ENCODE results near the gene CYP2W1. TPM values are rescaled to one million over a fixed set of nuclear protein-coding genes. Genes with fewer than 3 reads are reported as not detected.

CYP2W1 gene
- total and polyA plus RNA-seq, 10 of the 15 experiments (the other 5 are each of a cell fraction or from before 2014, with no cell fraction given) = not detected

DNA sequence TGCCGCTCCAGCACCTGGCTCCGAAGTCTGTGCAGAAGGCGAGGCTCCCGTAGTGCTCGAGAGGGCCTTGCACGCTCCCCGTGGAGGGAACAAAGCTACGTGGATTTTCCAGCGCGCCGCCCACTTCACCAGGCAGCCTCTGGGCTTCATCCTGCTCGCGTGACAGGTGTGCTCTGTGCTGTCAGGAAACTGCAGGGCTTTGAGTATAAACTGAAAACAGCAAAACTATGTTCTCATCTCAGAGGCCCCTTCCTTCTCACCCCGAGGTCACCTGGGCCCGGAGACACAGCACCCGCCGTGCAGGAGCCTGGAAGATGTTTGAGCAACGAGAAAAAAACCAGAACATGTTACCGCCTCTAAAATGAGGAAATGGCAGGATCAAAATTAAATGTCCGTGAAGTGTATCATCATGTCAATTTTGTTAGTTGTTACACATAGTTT, 43.8 kb downstream of the CYP2W1 start:
- ChIA-PET CTCF (interaction anchor here (0.9 to 6.7 kb wide), 5 partner anchors 18 to 59 kb away, joined by 3 to 85 read pairs (median 31); partner anchors contain the start of gene GPR146), SMC1A (ENCODE audit: uncharacterized antibody, unreplicated experiment) (interaction anchor here (1.1 to 9.0 kb wide), 7 partner anchors 18 to 110 kb away, joined by 3 to 71 read pairs (median 10); partner anchors contain the start of gene GPR146), RAD21 (ENCODE audit: unreplicated experiment) (interaction anchor here (1.1 to 6.6 kb wide), 6 partner anchors 17 to 59 kb away, joined by 3 to 59 read pairs (median 14); partner anchors contain the start of gene GPR146), POLR2A (interaction anchor here (1.0 to 5.3 kb wide), 5 partner anchors 16 to 49 kb away, joined by 3 to 40 read pairs (median 21); partner anchors contain the start of gene GPR146)
- Histone ChIP-seq H3K4me1 (ENCODE audit: control insufficient read depth, insufficient read depth, low read length) (peaks cover 45% of the 10 kb centered on the region), H3K9me3 (replicated peaks; ENCODE audit: control insufficient read depth, insufficient read depth, low read length) (no peaks in the 10 kb centered on the region; the same call in 2 of the 3 replicates), H3K4me3 (peak overlapping the region; percentile 99), H3K36me3 (ENCODE audit: control insufficient read depth in 2 of 2, insufficient read depth in 2 of 2, low read length in 1 of 2) (peaks cover 0 to 5% of the 10 kb centered on the region in 2 experiments; a peak in 3 of 4 replicates), H3K4me2 (ENCODE audit: control insufficient read depth, insufficient read depth) (peak overlapping the region; percentile 96), H2AFZ (ENCODE audit: control insufficient read depth, low read depth, low read length) (no peak overlapping the region), H3K27ac (ENCODE audit: control insufficient read depth, insufficient read depth) (peak overlapping the region; percentile 95), H4K20me1 (ENCODE audit: control insufficient read depth, insufficient read depth) (no peaks in the 10 kb centered on the region), H3K27me3 (replicated peaks in 1 of 2; ENCODE audit: control insufficient read depth in 2 of 2, insufficient read depth in 2 of 2, low read length in 1 of 2) (no peaks in the 10 kb centered on the region), H3K9ac (ENCODE audit: control insufficient read depth, insufficient read depth, low read length) (peak overlapping the region; percentile 83), H3K79me2 (ENCODE audit: control insufficient read depth, insufficient read depth, low read length) (peaks cover 75% of the 10 kb centered on the region)
- FAIRE-seq (peak; percentile 61), ATAC-seq (no peak), DNase-seq (ENCODE audit: low read depth, low spot score) (no peak)
- no TSS peak for BruUV-seq (replicated peaks)
- WGBS (ENCODE audit: insufficient coverage, insufficient replicate concordance, low lambda C conversion rate, missing lambda C conversion rate) = 77% methylated on average over 20 of the region's 20 CpGs
- intact Hi-C loops (cut with micrococcal nuclease; ENCODE audit: unreplicated experiment) = no loop called here
- in situ Hi-C loops (cut with MboI) = loop anchor here (5.0 kb wide), 1 partner anchor 36 kb away; no protein-coding TSS in a partner anchor
- peak; percentile 39; the same call in 1 of the 2 replicates for TF ChIP-seq NR2F1 (conservative IDR thresholded peaks at IDR 0.05)
- no peak for TF ChIP-seq SUZ12 (IDR thresholded peaks at IDR 0.05; ENCODE audit: unreplicated experiment)
- TF ChIP-seq CBX5 (IDR thresholded peaks at IDR 0.05; ENCODE audit: low read depth) = no peak
- TF ChIP-seq SIN3A (IDR thresholded peaks at IDR 0.05; ENCODE audit: low read depth, low read length) = no peak
- no peak for TF ChIP-seq GABPA (IDR thresholded peaks at IDR 0.05; ENCODE audit: low read depth)
- no peak for TF ChIP-seq POLR2AphosphoS5 (IDR thresholded peaks at IDR 0.05; ENCODE audit: low read length)
- TF ChIP-seq, protein P1, sequence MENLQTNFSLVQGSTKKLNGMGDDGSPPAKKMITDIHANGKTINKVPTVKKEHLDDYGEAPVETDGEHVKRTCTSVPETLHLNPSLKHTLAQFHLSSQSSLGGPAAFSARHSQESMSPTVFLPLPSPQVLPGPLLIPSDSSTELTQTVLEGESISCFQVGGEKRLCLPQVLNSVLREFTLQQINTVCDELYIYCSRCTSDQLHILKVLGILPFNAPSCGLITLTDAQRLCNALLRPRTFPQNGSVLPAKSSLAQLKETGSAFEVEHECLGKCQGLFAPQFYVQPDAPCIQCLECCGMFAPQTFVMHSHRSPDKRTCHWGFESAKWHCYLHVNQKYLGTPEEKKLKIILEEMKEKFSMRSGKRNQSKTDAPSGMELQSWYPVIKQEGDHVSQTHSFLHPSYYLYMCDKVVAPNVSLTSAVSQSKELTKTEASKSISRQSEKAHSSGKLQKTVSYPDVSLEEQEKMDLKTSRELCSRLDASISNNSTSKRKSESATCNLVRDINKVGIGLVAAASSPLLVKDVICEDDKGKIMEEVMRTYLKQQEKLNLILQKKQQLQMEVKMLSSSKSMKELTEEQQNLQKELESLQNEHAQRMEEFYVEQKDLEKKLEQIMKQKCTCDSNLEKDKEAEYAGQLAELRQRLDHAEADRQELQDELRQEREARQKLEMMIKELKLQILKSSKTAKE (IDR thresholded peaks at IDR 0.05; ENCODE audit: low read depth, poor library complexity, severe bottlenecking) = no peak
- TF ChIP-seq MTA3 (IDR thresholded peaks at IDR 0.05; ENCODE audit: borderline replicate concordance, low read length) = no peak
- no peak for TF ChIP-seq SRF (IDR thresholded peaks at IDR 0.05; ENCODE audit: low read depth in 2 of 2, low read length in 2 of 2)
- TF ChIP-seq HDAC6 (IDR thresholded peaks at IDR 0.05; ENCODE audit: unreplicated experiment) = no peak
- no peak for TF ChIP-seq TARDBP (IDR thresholded peaks at IDR 0.05; ENCODE audit: borderline replicate concordance)
- 0 out of 2 replicates have a peak, but pooled peaks have one; percentile 40 for TF ChIP-seq CHD1 (IDR thresholded peaks at IDR 0.05; ENCODE audit: low read depth, low read length)
- TF ChIP-seq, protein P2, sequence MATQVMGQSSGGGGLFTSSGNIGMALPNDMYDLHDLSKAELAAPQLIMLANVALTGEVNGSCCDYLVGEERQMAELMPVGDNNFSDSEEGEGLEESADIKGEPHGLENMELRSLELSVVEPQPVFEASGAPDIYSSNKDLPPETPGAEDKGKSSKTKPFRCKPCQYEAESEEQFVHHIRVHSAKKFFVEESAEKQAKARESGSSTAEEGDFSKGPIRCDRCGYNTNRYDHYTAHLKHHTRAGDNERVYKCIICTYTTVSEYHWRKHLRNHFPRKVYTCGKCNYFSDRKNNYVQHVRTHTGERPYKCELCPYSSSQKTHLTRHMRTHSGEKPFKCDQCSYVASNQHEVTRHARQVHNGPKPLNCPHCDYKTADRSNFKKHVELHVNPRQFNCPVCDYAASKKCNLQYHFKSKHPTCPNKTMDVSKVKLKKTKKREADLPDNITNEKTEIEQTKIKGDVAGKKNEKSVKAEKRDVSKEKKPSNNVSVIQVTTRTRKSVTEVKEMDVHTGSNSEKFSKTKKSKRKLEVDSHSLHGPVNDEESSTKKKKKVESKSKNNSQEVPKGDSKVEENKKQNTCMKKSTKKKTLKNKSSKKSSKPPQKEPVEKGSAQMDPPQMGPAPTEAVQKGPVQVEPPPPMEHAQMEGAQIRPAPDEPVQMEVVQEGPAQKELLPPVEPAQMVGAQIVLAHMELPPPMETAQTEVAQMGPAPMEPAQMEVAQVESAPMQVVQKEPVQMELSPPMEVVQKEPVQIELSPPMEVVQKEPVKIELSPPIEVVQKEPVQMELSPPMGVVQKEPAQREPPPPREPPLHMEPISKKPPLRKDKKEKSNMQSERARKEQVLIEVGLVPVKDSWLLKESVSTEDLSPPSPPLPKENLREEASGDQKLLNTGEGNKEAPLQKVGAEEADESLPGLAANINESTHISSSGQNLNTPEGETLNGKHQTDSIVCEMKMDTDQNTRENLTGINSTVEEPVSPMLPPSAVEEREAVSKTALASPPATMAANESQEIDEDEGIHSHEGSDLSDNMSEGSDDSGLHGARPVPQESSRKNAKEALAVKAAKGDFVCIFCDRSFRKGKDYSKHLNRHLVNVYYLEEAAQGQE (IDR thresholded peaks at IDR 0.05; ENCODE audit: low read depth, low read length) = no peak
- TF ChIP-seq MEF2B (IDR thresholded peaks at IDR 0.05; ENCODE audit: partially characterized antibody, poor library complexity, severe bottlenecking) = peak; percentile 10
- TF ChIP-seq HCFC1 (IDR thresholded peaks at IDR 0.05; ENCODE audit: low read length) = no peak
- no peak; the same call in 1 of the 2 replicates for TF ChIP-seq POLR2AphosphoS2 (IDR thresholded peaks at IDR 0.05; ENCODE audit: low read depth, low read length)
- peak; percentile 65; the same call in 1 of the 2 replicates for TF ChIP-seq SPI1 (IDR thresholded peaks at IDR 0.05; ENCODE audit: borderline replicate concordance, insufficient read depth, low read depth, low read length)
- TF ChIP-seq, protein P3, sequence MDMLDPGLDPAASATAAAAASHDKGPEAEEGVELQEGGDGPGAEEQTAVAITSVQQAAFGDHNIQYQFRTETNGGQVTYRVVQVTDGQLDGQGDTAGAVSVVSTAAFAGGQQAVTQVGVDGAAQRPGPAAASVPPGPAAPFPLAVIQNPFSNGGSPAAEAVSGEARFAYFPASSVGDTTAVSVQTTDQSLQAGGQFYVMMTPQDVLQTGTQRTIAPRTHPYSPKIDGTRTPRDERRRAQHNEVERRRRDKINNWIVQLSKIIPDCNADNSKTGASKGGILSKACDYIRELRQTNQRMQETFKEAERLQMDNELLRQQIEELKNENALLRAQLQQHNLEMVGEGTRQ (IDR thresholded peaks at IDR 0.05; ENCODE audit: borderline replicate concordance, low read depth, low read length) = no peak
